ENCODE measurements around the gene SEMA5A.

DNA sequence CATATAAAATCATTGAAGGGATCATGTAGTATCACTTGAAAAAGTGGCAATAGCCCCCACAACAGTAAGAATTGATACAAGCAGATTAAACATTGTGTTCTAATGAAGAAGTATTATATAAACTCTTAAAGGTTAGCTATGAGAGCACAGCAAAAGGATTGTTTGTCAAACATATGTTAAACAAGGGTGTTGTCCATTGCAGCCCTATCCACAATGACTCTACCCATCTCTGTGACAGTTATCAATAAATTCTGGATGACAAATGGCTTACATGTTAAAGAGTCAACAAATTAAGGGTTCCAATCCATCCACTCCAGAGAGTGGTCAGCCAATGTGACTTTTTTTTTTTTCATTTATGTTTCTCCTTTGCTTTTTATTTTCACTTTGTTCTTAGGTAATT is 238.7 kb downstream of the SEMA5A start:
- TF ChIP-seq POLR2A (IDR thresholded peaks at IDR 0.05) = no peak
- TF ChIP-seq, protein P1, sequence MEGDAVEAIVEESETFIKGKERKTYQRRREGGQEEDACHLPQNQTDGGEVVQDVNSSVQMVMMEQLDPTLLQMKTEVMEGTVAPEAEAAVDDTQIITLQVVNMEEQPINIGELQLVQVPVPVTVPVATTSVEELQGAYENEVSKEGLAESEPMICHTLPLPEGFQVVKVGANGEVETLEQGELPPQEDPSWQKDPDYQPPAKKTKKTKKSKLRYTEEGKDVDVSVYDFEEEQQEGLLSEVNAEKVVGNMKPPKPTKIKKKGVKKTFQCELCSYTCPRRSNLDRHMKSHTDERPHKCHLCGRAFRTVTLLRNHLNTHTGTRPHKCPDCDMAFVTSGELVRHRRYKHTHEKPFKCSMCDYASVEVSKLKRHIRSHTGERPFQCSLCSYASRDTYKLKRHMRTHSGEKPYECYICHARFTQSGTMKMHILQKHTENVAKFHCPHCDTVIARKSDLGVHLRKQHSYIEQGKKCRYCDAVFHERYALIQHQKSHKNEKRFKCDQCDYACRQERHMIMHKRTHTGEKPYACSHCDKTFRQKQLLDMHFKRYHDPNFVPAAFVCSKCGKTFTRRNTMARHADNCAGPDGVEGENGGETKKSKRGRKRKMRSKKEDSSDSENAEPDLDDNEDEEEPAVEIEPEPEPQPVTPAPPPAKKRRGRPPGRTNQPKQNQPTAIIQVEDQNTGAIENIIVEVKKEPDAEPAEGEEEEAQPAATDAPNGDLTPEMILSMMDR (IDR thresholded peaks at IDR 0.05 in 4 of 5, conservative IDR thresholded peaks at IDR 0.05 in 1 of 5) = no peak

Data from gastrocnemius medialis (tissue), 4 donors.